ENCODE results near the gene CASP1.

Gene CASP1

DNA sequence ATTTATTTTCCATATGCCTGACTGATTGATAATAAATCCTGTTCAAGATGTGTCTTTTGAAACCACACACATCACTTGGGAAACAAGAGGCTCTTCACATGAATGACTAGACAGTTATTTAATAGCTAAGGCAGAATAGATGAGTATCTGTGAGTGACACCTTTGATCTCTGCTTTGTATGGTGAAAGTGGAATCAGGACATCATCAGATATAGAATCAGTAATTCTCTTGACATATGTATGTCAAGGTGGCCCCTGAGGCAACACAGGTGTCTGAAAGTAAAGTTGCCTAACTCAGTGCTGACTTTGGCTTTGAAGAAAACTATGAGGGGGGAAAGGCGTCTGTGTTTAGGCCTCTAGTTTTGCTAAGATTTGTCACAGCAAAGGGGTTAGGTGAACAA lies 55.1 kb downstream of the CASP1 start:
- no peak for DNase-seq

Data from bone marrow (tissue), 2 donors.